ENCODE data around the gene DLK1.

DNA sequence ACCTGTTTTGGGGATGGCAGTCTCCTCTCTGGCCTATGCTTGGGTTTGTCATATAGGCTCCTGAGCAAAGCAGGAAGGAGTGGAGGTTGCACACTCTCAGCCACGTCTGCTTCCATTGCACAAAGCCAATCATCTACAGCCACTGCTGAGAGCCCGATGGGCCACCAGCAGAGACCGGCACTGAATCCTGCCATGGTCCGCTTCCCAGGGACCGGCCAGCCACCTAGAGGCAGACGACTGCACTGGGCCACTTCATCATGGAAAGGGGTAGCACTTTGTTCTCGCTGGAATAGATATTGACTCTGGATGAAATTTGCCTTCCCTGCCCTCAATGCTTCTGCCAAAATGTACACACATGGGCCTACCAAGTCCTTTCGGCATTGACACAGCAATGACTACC is 22.3 kb downstream of the DLK1 start:
- TF ChIP-seq, protein P1, sequence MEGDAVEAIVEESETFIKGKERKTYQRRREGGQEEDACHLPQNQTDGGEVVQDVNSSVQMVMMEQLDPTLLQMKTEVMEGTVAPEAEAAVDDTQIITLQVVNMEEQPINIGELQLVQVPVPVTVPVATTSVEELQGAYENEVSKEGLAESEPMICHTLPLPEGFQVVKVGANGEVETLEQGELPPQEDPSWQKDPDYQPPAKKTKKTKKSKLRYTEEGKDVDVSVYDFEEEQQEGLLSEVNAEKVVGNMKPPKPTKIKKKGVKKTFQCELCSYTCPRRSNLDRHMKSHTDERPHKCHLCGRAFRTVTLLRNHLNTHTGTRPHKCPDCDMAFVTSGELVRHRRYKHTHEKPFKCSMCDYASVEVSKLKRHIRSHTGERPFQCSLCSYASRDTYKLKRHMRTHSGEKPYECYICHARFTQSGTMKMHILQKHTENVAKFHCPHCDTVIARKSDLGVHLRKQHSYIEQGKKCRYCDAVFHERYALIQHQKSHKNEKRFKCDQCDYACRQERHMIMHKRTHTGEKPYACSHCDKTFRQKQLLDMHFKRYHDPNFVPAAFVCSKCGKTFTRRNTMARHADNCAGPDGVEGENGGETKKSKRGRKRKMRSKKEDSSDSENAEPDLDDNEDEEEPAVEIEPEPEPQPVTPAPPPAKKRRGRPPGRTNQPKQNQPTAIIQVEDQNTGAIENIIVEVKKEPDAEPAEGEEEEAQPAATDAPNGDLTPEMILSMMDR (IDR thresholded peaks at IDR 0.05) = no peak
- TF ChIP-seq POLR2A (IDR thresholded peaks at IDR 0.05) = no peak
